Measurements from ENCODE around the gene PTPN5.

Gene PTPN5

DNA sequence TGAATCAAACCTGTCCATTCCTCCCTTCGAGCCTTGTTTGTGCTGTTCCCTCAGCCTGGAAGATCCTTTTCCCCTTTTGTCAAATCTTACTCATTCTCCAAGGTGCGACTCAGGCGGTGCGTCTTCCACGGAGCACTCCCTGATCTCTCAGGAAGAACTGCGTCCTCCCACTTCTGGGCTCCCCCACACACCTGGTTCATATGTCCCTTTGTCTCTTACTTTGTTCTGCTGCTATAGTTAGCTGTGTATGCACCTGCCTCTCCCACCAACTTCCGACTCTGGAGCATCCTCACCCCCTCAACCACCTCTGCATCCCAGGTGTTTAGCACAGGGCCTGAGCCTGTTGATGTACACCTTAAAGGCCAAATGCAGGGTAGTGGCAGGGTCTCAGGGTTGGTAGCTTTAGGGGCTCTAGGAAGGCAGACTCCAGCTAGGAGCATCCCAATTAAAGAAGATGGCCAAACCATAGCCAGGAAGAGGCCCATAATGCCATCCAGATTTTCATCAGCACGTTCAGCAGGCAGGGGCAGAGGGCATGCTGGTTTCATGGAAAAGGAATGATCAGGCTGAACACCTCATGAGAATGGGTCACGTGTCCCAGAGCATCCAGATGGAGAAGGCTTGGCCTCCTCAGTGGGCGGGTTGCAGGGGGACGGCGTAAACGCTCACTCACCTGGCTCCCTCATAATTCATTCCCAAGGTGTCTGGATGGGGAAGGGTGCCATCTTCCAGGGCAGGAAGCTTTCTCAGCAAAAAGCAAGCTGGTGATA lies 20.1 kb downstream of the PTPN5 start:
- Mint-ChIP-seq H3K36me3 (ENCODE audit: low read depth) (no peaks in the 10 kb centered on the region), H3K27ac (no peak overlapping the region), H3K4me3 (no peak overlapping the region), H3K27me3 (ENCODE audit: low read depth) (peaks cover 20% of the 10 kb centered on the region), H3K4me1 (peaks cover 9% of the 10 kb centered on the region), H3K9me3 (no peaks in the 10 kb centered on the region)
- no peak for TF ChIP-seq CTCF (IDR thresholded peaks at IDR 0.05; ENCODE audit: unreplicated experiment in 3 of 3)

- TF ChIP-seq CTCF (IDR thresholded peaks at IDR 0.05; ENCODE audit: unreplicated experiment in 3 of 3): no peak
- Mint-ChIP-seq H3K36me3 (ENCODE audit: low read depth) (no peaks in the 10 kb centered on the region), H3K4me3 (no peak overlapping the region), H3K4me1 (peaks cover 9% of the 10 kb centered on the region), H3K27me3 (ENCODE audit: low read depth) (peaks cover 20% of the 10 kb centered on the region), H3K27ac (no peak overlapping the region), H3K9me3 (no peaks in the 10 kb centered on the region)
These were observed 21.0 kb downstream of the PTPN5 start for GRCh38 chr11:18770479-18771125.

DNA sequence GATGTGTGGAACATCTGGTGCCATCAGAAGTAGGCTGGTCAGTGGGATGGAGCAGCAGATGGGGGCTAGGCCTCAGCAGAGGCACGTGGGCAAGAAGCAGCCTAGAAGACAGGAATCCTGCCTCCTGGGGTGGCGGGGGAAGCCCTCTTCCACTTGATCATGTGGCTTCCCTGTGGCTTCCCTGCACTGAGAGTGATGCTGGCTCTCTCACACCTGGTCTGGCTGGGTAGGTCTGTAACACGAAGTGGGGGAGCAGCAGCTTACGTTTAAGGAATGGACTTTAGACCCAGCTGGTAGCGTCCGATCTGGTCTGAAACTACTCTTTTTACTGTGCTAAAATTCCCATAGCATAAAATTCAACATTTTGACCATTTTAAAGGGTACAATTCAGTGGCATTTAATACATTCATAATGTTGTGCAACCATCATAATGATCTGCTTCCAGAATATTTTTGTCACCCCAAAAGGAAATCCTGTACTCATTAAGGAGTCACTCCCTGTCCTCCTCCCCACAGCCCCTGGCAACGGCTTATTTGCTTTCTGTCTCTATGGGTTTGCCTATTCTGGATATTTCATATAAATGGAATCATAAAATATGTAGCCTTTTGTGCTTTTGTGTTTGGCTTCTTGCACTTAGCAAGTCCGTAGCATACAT lies 21.7 kb downstream of the PTPN5 start:
- Mint-ChIP-seq H3K9me3 (no peaks in the 10 kb centered on the region), H3K36me3 (ENCODE audit: low read depth) (no peaks in the 10 kb centered on the region), H3K4me1 (peaks cover 9% of the 10 kb centered on the region), H3K4me3 (no peak overlapping the region), H3K27me3 (ENCODE audit: low read depth) (peaks cover 17% of the 10 kb centered on the region), H3K27ac (no peak overlapping the region)
- no peak for TF ChIP-seq CTCF (IDR thresholded peaks at IDR 0.05; ENCODE audit: unreplicated experiment in 3 of 3)

DNA sequence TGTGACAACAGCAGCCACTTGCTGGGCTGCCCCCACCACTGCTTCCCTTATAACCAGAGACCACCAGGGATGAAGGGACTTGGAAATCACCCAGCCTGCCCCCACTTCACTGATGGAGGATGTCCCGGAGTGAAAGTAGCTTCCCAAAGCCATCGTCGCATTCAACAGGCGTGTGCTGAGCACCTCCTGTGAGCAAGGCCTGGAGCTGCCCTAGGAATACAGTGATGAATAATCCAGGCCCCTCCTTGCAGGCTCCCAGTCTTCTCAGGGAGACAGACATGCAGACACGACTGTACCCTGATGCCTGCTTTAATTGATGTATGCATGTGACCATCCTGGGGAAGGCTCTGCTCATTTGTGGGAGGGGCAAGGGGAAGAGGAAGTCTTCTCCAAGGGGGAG lies 22.6 kb downstream of the PTPN5 start:
- no peaks in the 10 kb centered on the region for H3K9me3 Mint-ChIP-seq
- H3K27me3 Mint-ChIP-seq (ENCODE audit: low read depth): peaks cover 17% of the 10 kb centered on the region
- no peak overlapping the region for H3K27ac Mint-ChIP-seq
- TF ChIP-seq CTCF (IDR thresholded peaks at IDR 0.05; ENCODE audit: unreplicated experiment in 3 of 3): no peak
- no peak overlapping the region for H3K4me3 Mint-ChIP-seq
- no peaks in the 10 kb centered on the region for H3K36me3 Mint-ChIP-seq (ENCODE audit: low read depth)
- peaks cover 4% of the 10 kb centered on the region for H3K4me1 Mint-ChIP-seq

GRCh38 chr11:18768472-18768901 lies 23.1 kb downstream of the PTPN5 start:
- no peak for TF ChIP-seq CTCF (IDR thresholded peaks at IDR 0.05; ENCODE audit: unreplicated experiment in 3 of 3)
- H3K9me3 Mint-ChIP-seq: no peaks in the 10 kb centered on the region
- H3K27ac Mint-ChIP-seq: no peak overlapping the region
- peaks cover 17% of the 10 kb centered on the region for H3K27me3 Mint-ChIP-seq (ENCODE audit: low read depth)
- no peaks in the 10 kb centered on the region for H3K36me3 Mint-ChIP-seq (ENCODE audit: low read depth)
- no peak overlapping the region for H3K4me3 Mint-ChIP-seq
- peaks cover 4% of the 10 kb centered on the region for H3K4me1 Mint-ChIP-seq

Measured in nephron (organoid).